Omental fat pad (tissue), 4 donors: ENCODE results near the gene KCNQ5. TPM values are rescaled to one million over a fixed set of nuclear protein-coding genes. Genes with fewer than 3 reads are reported as not detected.

Experiments used
- ATAC-seq: fragments of 150-250 bp; one replicate; pipeline ENCODE4 v1.9.1; 2016; ENCODE audit warnings: mild to moderate bottlenecking, moderate library complexity; ENCODE audit not compliant: low FRiP score
- DNase-seq: peaks from one replicate; pipeline ENCODE4 v3.0.0-alpha.2; 2019; ENCODE audit warnings: low spot score
- total RNA-seq, 4 donors: library from RNA; depleted of rRNA; stranded (reverse); fragments of >200 nt; gene quantifications; one replicate each; pipeline ENCODE4 v1.1.0, GENCODE V29; 2016
- TF ChIP-seq, protein P1 (sequence below), 3 donors: fragments of 450-650 bp; IDR thresholded peaks; one replicate each; pipeline ENCODE4 v1.5.1; 2016 to 2017; ENCODE audit warnings: antibody characterized with exemption in 3 of 3, mild to moderate bottlenecking in 3 of 3, moderate library complexity in 2 of 3

The KCNQ5 gene
- total RNA-seq, 4 donors from 2014 or later = 0.16 to 0.24 TPM; not detected in 2

DNA sequence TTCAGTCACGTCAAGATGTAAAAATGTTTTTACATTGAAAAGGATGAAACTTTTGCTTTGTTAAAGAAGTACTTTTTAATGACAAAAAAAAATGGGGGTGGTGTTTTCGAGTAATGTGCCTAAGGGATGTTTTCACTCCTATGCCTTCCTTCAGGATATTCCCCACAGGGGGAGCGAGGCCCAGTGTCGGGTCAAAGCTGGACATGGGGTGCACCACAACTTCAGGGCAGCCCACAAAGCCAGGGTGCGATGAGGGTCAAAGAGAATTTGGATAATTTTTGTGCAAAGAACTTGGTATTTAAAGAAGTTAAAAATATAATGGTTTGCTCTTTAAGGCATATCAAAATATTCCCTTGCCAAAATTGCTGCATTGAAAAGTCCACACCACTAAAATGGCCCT, 247.8 kb downstream of the KCNQ5 start:
- TF ChIP-seq, protein P1, sequence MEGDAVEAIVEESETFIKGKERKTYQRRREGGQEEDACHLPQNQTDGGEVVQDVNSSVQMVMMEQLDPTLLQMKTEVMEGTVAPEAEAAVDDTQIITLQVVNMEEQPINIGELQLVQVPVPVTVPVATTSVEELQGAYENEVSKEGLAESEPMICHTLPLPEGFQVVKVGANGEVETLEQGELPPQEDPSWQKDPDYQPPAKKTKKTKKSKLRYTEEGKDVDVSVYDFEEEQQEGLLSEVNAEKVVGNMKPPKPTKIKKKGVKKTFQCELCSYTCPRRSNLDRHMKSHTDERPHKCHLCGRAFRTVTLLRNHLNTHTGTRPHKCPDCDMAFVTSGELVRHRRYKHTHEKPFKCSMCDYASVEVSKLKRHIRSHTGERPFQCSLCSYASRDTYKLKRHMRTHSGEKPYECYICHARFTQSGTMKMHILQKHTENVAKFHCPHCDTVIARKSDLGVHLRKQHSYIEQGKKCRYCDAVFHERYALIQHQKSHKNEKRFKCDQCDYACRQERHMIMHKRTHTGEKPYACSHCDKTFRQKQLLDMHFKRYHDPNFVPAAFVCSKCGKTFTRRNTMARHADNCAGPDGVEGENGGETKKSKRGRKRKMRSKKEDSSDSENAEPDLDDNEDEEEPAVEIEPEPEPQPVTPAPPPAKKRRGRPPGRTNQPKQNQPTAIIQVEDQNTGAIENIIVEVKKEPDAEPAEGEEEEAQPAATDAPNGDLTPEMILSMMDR (IDR thresholded peaks at IDR 0.05) = no peak
- no peak for ATAC-seq

DNA sequence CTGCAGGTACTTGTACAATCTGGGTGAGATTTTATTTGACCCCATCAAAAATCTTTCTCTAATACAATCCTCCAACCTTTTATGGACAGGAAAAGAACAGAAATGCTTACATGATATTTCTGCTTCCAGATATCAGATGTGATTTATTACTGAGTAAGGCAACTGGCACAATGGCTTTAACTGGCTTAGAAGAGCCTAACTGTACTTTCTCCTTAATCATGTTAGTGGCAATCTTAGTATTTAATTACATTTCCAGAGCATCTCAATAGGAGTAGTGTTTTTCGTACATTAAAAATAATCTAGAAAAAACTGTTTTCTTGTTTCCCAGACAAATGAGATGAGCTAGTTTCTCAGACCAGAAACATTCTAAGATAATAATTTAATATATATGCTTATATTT, 251.6 kb downstream of the KCNQ5 start:
- DNase-seq (no peak), ATAC-seq (no peak)
- TF ChIP-seq, protein P1 (IDR thresholded peaks at IDR 0.05) = no peak

More for the DNA sequence above, 247.8 kb downstream of the KCNQ5 start:
- DNase-seq = no peak

DNA sequence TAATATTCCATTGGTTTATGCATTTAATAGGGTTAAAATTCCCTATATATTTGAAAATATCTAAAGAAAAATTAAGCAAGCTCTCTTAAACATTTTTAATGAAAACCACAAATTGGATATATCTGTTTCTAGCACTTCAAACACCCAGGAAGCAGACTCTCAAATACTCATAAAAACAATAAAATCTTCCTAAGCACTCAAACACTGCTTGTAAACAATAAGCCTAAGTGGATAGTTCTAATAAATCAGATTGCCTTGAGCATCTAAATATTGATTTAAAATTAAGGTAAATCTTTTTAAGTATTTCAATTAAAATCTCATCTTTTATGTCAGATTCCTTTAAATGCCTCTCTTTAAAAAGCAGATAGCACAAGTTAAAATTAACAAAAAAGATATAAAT, 254.4 kb downstream of the KCNQ5 start:
- no peak for ATAC-seq
- TF ChIP-seq, protein P1 (IDR thresholded peaks at IDR 0.05) = no peak
- DNase-seq = no peak

DNA sequence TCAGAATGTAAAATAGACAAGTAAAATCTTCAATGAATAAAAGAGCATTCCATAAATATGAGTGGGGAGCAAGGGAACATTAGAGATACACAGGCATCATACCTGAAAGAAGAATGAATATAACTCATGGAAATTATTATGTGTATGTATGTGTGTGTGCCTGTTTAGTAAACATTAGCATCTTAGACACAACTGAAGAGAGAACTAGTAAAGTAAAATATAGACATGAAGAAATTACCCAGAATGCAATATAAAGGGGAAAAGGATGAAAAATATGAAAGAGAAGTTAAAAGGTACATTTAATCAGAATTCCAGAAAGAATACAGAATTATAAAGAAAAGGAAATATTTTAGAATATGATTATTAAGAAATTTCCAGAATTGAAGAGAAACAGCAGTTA, 264.3 kb downstream of the KCNQ5 start:
- DNase-seq (no peak), ATAC-seq (no peak)
- TF ChIP-seq, protein P1 (IDR thresholded peaks at IDR 0.05) = no peak

DNA sequence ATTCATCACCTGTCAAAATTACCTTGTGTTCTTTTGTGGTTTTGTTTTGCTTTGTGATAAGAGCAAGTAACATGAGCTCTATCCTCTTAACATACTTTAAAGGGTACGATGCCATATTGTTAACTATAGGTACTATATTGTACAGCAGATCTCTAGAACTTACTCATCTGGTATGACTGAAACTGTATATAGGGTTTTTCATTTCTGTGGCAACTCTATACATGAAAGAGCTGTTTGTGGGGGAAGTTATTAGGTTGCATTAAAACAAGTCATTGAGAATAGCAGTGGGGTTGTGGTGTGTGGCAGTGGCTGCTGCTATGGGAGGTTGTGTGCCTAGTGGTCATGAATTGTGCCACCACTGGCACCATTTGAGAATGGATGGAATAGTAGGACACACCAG, 268.4 kb downstream of the KCNQ5 start:
- ATAC-seq (no peak), DNase-seq (no peak)
- TF ChIP-seq, protein P1 (IDR thresholded peaks at IDR 0.05) = no peak

DNA sequence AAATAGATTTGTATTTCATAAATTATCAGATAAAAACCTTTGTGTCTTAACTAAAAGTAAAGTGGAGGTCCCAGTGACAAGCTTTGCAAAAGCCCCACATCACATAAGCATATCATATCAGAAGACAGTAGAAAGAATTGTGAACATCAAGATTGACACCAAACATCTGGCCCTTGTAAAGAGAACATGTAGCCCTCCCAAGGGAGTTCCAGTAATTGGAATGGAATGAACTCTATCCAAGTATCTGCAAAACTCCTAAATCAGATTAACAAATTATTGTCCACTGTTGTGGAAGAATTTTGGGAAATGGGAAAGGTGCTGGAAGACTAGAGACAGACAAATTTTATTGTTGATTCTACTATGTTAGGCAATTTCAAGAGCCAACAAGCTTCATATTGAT, 268.8 kb downstream of the KCNQ5 start:
- TF ChIP-seq, protein P1 (IDR thresholded peaks at IDR 0.05) = no peak
- DNase-seq (no peak), ATAC-seq (no peak)

DNA sequence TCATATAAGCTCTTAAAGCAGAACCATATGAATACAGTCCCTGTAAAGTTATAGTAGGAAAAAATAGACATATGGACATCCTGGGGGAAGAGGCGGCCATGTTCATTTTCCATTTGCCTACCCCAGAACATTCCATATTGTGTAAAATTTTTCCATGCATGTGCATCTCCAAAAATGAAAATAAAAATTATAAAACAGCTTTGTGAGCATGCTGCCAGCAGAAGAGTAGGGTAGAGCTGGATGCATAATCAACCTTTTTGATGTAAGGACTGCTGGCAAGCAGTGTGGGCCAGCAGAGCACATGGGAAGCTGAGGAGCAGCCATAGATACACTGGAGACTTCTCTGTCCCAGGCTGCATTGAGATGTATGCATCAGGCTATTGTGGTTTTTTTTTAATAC, 271.0 kb downstream of the KCNQ5 start:
- TF ChIP-seq, protein P1 (IDR thresholded peaks at IDR 0.05) = no peak
- DNase-seq = no peak
- ATAC-seq = no peak
